GM12878 (cell line): Measurements from ENCODE around the gene WSCD2. TPM values are rescaled to one million over a fixed set of nuclear protein-coding genes. Genes with fewer than 3 reads are reported as not detected.

Experiments
- ATAC-seq: fragments of 200-7000 bp; cut with Tn5 transposase; 3 replicates; pipeline ENCODE4 v1.9.1; 2020; ENCODE audit warnings: mild to moderate bottlenecking, moderate library complexity
- BruUV-seq: library from RNA; stranded (reverse); fragments of 400-500 nt; replicated peaks from 2 replicates; lab custom pipeline; 2021; lab: Mats Ljungman, UMichigan
- CTCF ChIA-PET: fragments of 300-600 bp; sonication (Branson Sonifier 250); formaldehyde crosslinking; extraction: SDS; loops from one replicate; lab custom pipeline; 2021; ENCODE audit warnings: inconsistent platforms; lab: Yijun Ruan, JAX
- POLR2A ChIA-PET: fragments of 350-600 bp; formaldehyde crosslinking; extraction: SDS; loops from one replicate; lab custom pipeline; 2021; ENCODE audit warnings: inconsistent platforms; lab: Charles Lee
- RAD21 ChIA-PET: fragments of 300-600 bp; sonication (Branson Sonifier 250); formaldehyde crosslinking; loops from one replicate; lab custom pipeline; 2023; ENCODE audit warnings: antibody characterized with exemption; ENCODE audit not compliant: unreplicated experiment; lab: Charles Lee
- SMC1A ChIA-PET: fragments of 300-600 bp; sonication (Branson Sonifier 250); formaldehyde crosslinking; loops from one replicate; lab custom pipeline; 2023; ENCODE audit not compliant: unreplicated experiment, uncharacterized antibody; lab: Charles Lee
- DNase-seq: peaks from one replicate; pipeline ENCODE4 v3.0.0-alpha.2; 2011; ENCODE audit warnings: low read depth, low spot score
- FAIRE-seq: peaks from 3 replicates; lab custom pipeline; 2011; peaks lifted over from hg19 to GRCh38; lab: Jason Lieb, UNC
- H2AFZ ChIP-seq: 2 replicates; pipeline ENCODE4 v1.6.0; 2011; ENCODE audit warnings: low read depth, low read length, control low read depth; ENCODE audit not compliant: control insufficient read depth
- H3K27ac ChIP-seq: 2 replicates; pipeline ENCODE4 v1.5.1; 2011; ENCODE audit warnings: control low read depth; ENCODE audit not compliant: control insufficient read depth, insufficient read depth
- H3K27me3 ChIP-seq, 2 experiments: replicated peaks in 1 of 2; 2 replicates each; pipeline versions ENCODE4 v1.6.0 to v1.6.1; 2011; ENCODE audit warnings: low read length in 1 of 2; ENCODE audit not compliant: control insufficient read depth in 2 of 2, insufficient read depth in 2 of 2
- H3K36me3 ChIP-seq, 2 experiments: 2 replicates each; pipeline ENCODE4 v1.5.1; 2011; ENCODE audit warnings: low read length in 1 of 2; ENCODE audit not compliant: control insufficient read depth in 2 of 2, insufficient read depth in 2 of 2
- H3K4me1 ChIP-seq: 2 replicates; pipeline ENCODE4 v1.6.1; 2011; ENCODE audit warnings: mild to moderate bottlenecking, low read length, moderate library complexity, mixed read lengths; ENCODE audit not compliant: control insufficient read depth, insufficient read depth
- H3K4me2 ChIP-seq: 2 replicates; pipeline ENCODE4 v1.6.0; 2011; ENCODE audit warnings: control low read depth; ENCODE audit not compliant: control insufficient read depth, insufficient read depth
- H3K4me3 ChIP-seq: fragments of 200-600 bp; sonication (generic); 2 replicates; pipeline ENCODE4 v1.5.1; 2016
- H3K79me2 ChIP-seq: 2 replicates; pipeline ENCODE4 v1.6.0; 2011; ENCODE audit warnings: low read length; ENCODE audit not compliant: control insufficient read depth, insufficient read depth
- H3K9ac ChIP-seq: 2 replicates; pipeline ENCODE4 v1.8.0; 2011; ENCODE audit warnings: low read length, control low read depth, mixed read lengths; ENCODE audit not compliant: control insufficient read depth, insufficient read depth
- H3K9me3 ChIP-seq: replicated peaks from 3 replicates; pipeline ENCODE4 v1.5.1; 2011; ENCODE audit warnings: mild to moderate bottlenecking, low read length; ENCODE audit not compliant: control insufficient read depth, insufficient read depth
- H4K20me1 ChIP-seq: 2 replicates; pipeline ENCODE4 v1.6.0; 2011; ENCODE audit not compliant: control insufficient read depth, insufficient read depth
- ATF7 ChIP-seq: fragments of 450-650 bp; IDR thresholded peaks from 2 replicates; pipeline ENCODE4 v1.6.1; 2016; ENCODE audit warnings: low read depth, mild to moderate bottlenecking
- CREB1 ChIP-seq: IDR thresholded peaks from 2 replicates; pipeline ENCODE4 v1.6.1; 2012; ENCODE audit warnings: low read depth, mild to moderate bottlenecking, inconsistent platforms
- CUX1 ChIP-seq: IDR thresholded peaks from 2 replicates; pipeline ENCODE4 v1.6.1; 2012; ENCODE audit warnings: improper control_type of control experiment, low read depth, low read length; ENCODE audit not compliant: insufficient replicate concordance
- MEF2A ChIP-seq: IDR thresholded peaks from 2 replicates; pipeline ENCODE4 v1.6.1; 2011; ENCODE audit warnings: low read depth, mild to moderate bottlenecking, low read length, moderate library complexity; ENCODE audit not compliant: insufficient read depth
- MEF2B ChIP-seq: fragments of 450-650 bp; IDR thresholded peaks from 2 replicates; pipeline ENCODE4 v1.6.1; 2018; ENCODE audit warnings: mild to moderate bottlenecking, moderate library complexity; ENCODE audit not compliant: partially characterized antibody, poor library complexity, severe bottlenecking
- MTA2 ChIP-seq: fragments of 450-650 bp; IDR thresholded peaks from 2 replicates; pipeline ENCODE4 v1.6.1; 2016; ENCODE audit warnings: low read depth, mild to moderate bottlenecking, moderate library complexity
- SPI1 ChIP-seq: IDR thresholded peaks from 2 replicates; pipeline ENCODE4 v1.6.1; 2011; ENCODE audit warnings: low read depth, mild to moderate bottlenecking, low read length, moderate library complexity, borderline replicate concordance; ENCODE audit not compliant: insufficient read depth
- STAT1 ChIP-seq: fragments of 450-650 bp; conservative IDR thresholded peaks from 2 replicates; pipeline ENCODE4 v1.6.1; 2014; ENCODE audit warnings: antibody characterized with exemption, mild to moderate bottlenecking
- TCF12 ChIP-seq: IDR thresholded peaks from 2 replicates; pipeline ENCODE4 v1.6.1; 2011; ENCODE audit warnings: low read depth, mild to moderate bottlenecking, low read length
- ZNF24 ChIP-seq: fragments of 450-650 bp; IDR thresholded peaks from 2 replicates; pipeline ENCODE4 v1.6.1; 2017; ENCODE audit warnings: antibody characterized with exemption, mild to moderate bottlenecking
- WGBS: methylation state at CpG from one replicate; pipeline ENCODE4 v1.1.6; 2016; ENCODE audit warnings: low lambda C conversion rate; ENCODE audit not compliant: insufficient replicate concordance, insufficient coverage; ENCODE audit errors: missing lambda C conversion rate; 5-methylcytosine and 5-hydroxymethylcytosine counted together
- in situ Hi-C: fragments of 300-500 bp; cut with MboI; formaldehyde crosslinking; loops from 9 replicates; pipeline ENCODE4 v1.14.3; 2018; ENCODE audit warnings: mixed read lengths
- intact Hi-C: fragments of 100-400 bp; cut with micrococcal nuclease; formaldehyde crosslinking; loops from one replicate; pipeline ENCODE4 v1.14.2; 2022; ENCODE audit not compliant: unreplicated experiment
- polyA plus RNA-seq, 11 experiments: library from polyadenylated mRNA; depleted of rRNA in 4 of 11; unstranded in 6 of 11; stranded (reverse) in 5 of 11; fragments of >200 nt; fragmentation: Nextera tagmentation in 4 of 11; fragmentation: Illumina TruSeq in 1 of 11; extraction: Ambion mirVana in 4 of 11; extraction: Trizol in 1 of 11; gene quantifications; 1 replicate in 1 of 11; 2 replicates in 10 of 11; pipeline versions ENCODE4 v1.2.1 to v1.2.3, GENCODE V29; 2011 to 2016; ENCODE audit warnings: inconsistent platforms in 2 of 11, missing spikeins in 2 of 11, low read depth in 1 of 11
- total RNA-seq, 4 experiments: library from RNA; depleted of rRNA in 3 of 4; stranded (reverse); fragments of >200 nt in 3 of 4; fragmentation: Illumina TruSeq in 1 of 4; extraction: Trizol in 1 of 4; gene quantifications; 2 replicates each; pipeline versions ENCODE4 v1.2.1 to v1.2.3, GENCODE V29; 2013 to 2021

WSCD2 gene
- total and polyA plus RNA-seq, 10 of the 15 experiments (the other 5 are each of a cell fraction or from before 2014, with no cell fraction given) = 0.41 TPM; not detected in 9

GRCh38 chr12:108241986-108242703, 113.1 kb downstream of the WSCD2 start:
- ChIA-PET POLR2A (no interaction called here), SMC1A (no interaction called here)
- H4K20me1 ChIP-seq = no peaks in the 10 kb centered on the region
- no TSS peak for BruUV-seq
- intact Hi-C loops = no loop called here
- WGBS = 18% methylated on average over 10 of the region's 10 CpGs
- no peaks in the 10 kb centered on the region; the same call in 2 of the 3 replicates for H3K9me3 ChIP-seq
- TF ChIP-seq MEF2B (peak; percentile 14), ZNF24 (no peak), CREB1 (no peak), MTA2 (0 out of 2 replicates have a peak, but pooled peaks have one; percentile 12), STAT1 (no peak), MEF2A (no peak), SPI1 (peak; percentile 27; the same call in 1 of the 2 replicates), CUX1 (no peak), TCF12 (no peak), ATF7 (peak; percentile 79)
- TF ChIP-seq, all 136 proteins: peak for 4
- ATAC-seq (peak; percentile 81), DNase-seq (no peak), FAIRE-seq (no peak)
- ChIA-PET CTCF (no interaction called here), RAD21 (no interaction called here)
- no peak overlapping the region for H3K4me3 ChIP-seq
- peaks cover 0 to 3% of the 10 kb centered on the region in 2 experiments; a peak in 2 of 4 replicates for H3K27me3 ChIP-seq
- H3K9ac ChIP-seq = no peak overlapping the region
- H3K4me2 ChIP-seq = no peak overlapping the region
- H3K79me2 ChIP-seq = no peaks in the 10 kb centered on the region
- no peaks in the 10 kb centered on the region; the same call in 1 of the 2 replicates for H3K4me1 ChIP-seq
- no peak overlapping the region for H2AFZ ChIP-seq
- H3K36me3 ChIP-seq = no peaks in the 10 kb centered on the region
- no peak overlapping the region for H3K27ac ChIP-seq
- in situ Hi-C loops = no loop called here
